Adrenal gland (tissue), 5 donors: ENCODE results near the gene TRMT6.

Experiments used
- CTCF ChIP-seq, 6 experiments: fragments of 450-650 bp in 4 of 6; fragments of 200-600 bp in 2 of 6; sonication (generic) in 1 of 6; IDR thresholded peaks; 1 replicate in 5 of 6; 2 replicates in 1 of 6; pipeline versions ENCODE4 v1.5.1 to v1.8.0; 2016 to 2021; ENCODE audit warnings: antibody characterized with exemption in 6 of 6, mild to moderate bottlenecking in 2 of 6, moderate library complexity in 1 of 6
- POLR2A ChIP-seq, 2 donors: fragments of 450-650 bp; IDR thresholded peaks; one replicate each; pipeline ENCODE4 v1.6.1; 2017; ENCODE audit warnings: antibody characterized with exemption in 2 of 2, mild to moderate bottlenecking in 2 of 2, moderate library complexity in 1 of 2
- donor health status: DM: no; HTN: no; CAD: no.

GRCh38 chr20:5969940-5970339, 19.6 kb upstream of the TRMT6 start:
- TF ChIP-seq POLR2A (IDR thresholded peaks at IDR 0.05): no peak
- no peak for TF ChIP-seq CTCF (IDR thresholded peaks at IDR 0.05)
